ENCODE measurements around the gene ACTN4. TPM values are rescaled to one million over a fixed set of nuclear protein-coding genes. Genes with fewer than 3 reads are reported as not detected.

The ACTN4 gene
- total RNA-seq, 4 donors from 2014 or later: 342 to 463 (median 382) TPM

GRCh38 chr19:38692458-38693379 is 45.3 kb downstream of the ACTN4 start:
- Histone ChIP-seq H3K27me3 (no peaks in the 10 kb centered on the region), H3K4me1 (peaks cover 0 to 99% (median 68%) of the 10 kb centered on the region in 4 donors), H3K27ac (peak overlapping the region; percentile 78 to 96 (median 88)), H3K9me3 (no peaks in the 10 kb centered on the region), H3K4me3 (peak overlapping the region in 1 of 4 donors; percentile 5), H3K36me3 (no peaks in the 10 kb centered on the region)
- TF ChIP-seq EP300 (IDR thresholded peaks at IDR 0.05) (no peak), CTCF (IDR thresholded peaks at IDR 0.05) (no peak), POLR2A (IDR thresholded peaks at IDR 0.05) (no peak)
- no peak for DNase-seq (ENCODE audit: low spot score in 2 of 2)
- WGBS, 2 donors: 35 to 37% methylated on average over 18 to 25 of the region's 25 CpGs

GRCh38 chr19:38693380-38694223 is 46.2 kb downstream of the ACTN4 start:
- Histone ChIP-seq H3K4me1 (peaks cover 0 to 99% (median 75%) of the 10 kb centered on the region in 4 donors), H3K4me3 (no peak overlapping the region), H3K27me3 (no peaks in the 10 kb centered on the region), H3K27ac (peak overlapping the region; percentile 78 to 96 (median 88)), H3K36me3 (no peaks in the 10 kb centered on the region), H3K9me3 (no peaks in the 10 kb centered on the region)
- peak in 1 of 2 donors; percentile 91 for TF ChIP-seq EP300 (IDR thresholded peaks at IDR 0.05)
- peak in 1 of 5 experiments; percentile 10 for TF ChIP-seq CTCF (IDR thresholded peaks at IDR 0.05)
- peak in 1 of 2 donors; percentile 20 for TF ChIP-seq POLR2A (IDR thresholded peaks at IDR 0.05)
- WGBS, 2 donors: 24 to 29% methylated on average over 19 of the region's 19 CpGs
- DNase-seq (ENCODE audit: low spot score in 2 of 2): no peak

GRCh38 chr19:38695317-38695683 is 47.9 kb downstream of the ACTN4 start:
- TF ChIP-seq CTCF (IDR thresholded peaks at IDR 0.05) (no peak), POLR2A (IDR thresholded peaks at IDR 0.05) (no peak), EP300 (IDR thresholded peaks at IDR 0.05) (no peak)
- WGBS, 2 donors: 45 to 47% methylated on average over 9 of the region's 9 CpGs
- Histone ChIP-seq H3K4me3 (no peak overlapping the region), H3K4me1 (peaks cover 0 to 100% (median 90%) of the 10 kb centered on the region in 4 donors), H3K9me3 (no peaks in the 10 kb centered on the region), H3K27ac (peak overlapping the region in 3 of 4 donors; percentile 83 to 96 (median 92)), H3K36me3 (peaks cover 0 to 3% (median under 1%) of the 10 kb centered on the region in 3 donors), H3K27me3 (no peaks in the 10 kb centered on the region)
- DNase-seq (ENCODE audit: low spot score in 2 of 2): no peak

GRCh38 chr19:38695832-38696728 is 48.6 kb downstream of the ACTN4 start:
- WGBS, 2 donors: 76 to 81% methylated on average over 22 of the region's 22 CpGs
- no peak for DNase-seq (ENCODE audit: low spot score in 2 of 2)
- peaks cover 0 to 11% (median 6%) of the 10 kb centered on the region in 3 donors for H3K36me3 ChIP-seq
- no peak overlapping the region for H3K4me3 ChIP-seq
- H3K9me3 ChIP-seq: no peaks in the 10 kb centered on the region
- H3K27me3 ChIP-seq: no peaks in the 10 kb centered on the region
- peaks cover 0 to 100% (median 92%) of the 10 kb centered on the region in 4 donors for H3K4me1 ChIP-seq
- peak overlapping the region in 3 of 4 donors; percentile 83 to 96 (median 92) for H3K27ac ChIP-seq
- TF ChIP-seq POLR2A (IDR thresholded peaks at IDR 0.05) (no peak), EP300 (IDR thresholded peaks at IDR 0.05) (no peak), CTCF (IDR thresholded peaks at IDR 0.05) (no peak)
